Testis (tissue), 2 donors: ENCODE measurements around the gene MICB.

Source experiments
- POLR2A ChIP-seq: fragments of 450-650 bp; IDR thresholded peaks from one replicate; pipeline ENCODE4 v1.6.1; 2017; ENCODE audit warnings: antibody characterized with exemption, mild to moderate bottlenecking, moderate library complexity
- TF ChIP-seq, protein P1 (sequence below), 3 experiments: fragments of 450-650 bp in 2 of 3; fragments of 200-600 bp in 1 of 3; sonication (generic) in 1 of 3; IDR thresholded peaks; one replicate each; pipeline ENCODE4 v1.5.1; 2016 to 2019; ENCODE audit warnings: antibody characterized with exemption in 3 of 3, mild to moderate bottlenecking in 2 of 3, moderate library complexity in 1 of 3

DNA sequence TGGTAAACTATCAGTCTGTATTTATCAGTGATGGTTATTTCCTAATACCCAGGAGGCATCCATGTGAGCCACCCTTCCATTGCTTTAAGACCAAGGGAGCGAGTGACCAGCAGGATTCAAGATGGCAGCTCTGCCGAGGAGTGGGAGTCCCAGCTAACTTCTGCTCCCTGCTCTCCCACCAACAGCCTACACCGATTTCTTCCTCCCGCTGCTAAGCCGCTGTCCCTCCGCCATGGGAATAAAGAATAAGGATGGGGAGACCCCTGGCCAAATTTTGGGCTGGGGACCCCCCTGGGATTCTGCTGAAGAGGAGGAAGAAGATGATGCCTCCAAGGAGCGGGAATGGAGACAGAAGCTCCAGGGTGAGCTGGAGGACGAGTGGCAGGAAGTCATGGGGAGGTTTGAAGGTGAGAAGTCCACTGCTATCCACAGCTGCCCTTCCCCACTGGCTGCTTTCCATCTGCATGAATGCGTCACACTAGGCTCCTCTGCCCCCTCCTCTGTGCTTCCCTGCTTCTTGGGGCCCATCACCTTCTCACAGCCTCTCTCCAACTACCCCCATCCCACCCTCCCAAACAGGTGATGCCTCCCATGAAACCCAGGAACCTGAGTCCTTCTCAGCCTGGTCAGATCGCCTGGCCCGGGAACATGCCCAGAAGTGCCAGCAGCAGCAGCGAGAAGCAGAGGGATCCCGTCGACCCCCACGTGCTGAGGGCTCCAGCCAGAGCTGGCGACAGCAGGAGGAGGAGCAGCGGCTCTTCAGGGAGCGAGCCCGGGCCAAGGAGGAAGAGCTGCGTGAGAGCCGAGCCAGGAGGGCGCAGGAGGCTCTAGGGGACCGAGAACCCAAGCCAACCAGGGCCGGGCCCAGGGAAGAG is 59.7 kb downstream of the MICB start:
- TF ChIP-seq, protein P1, sequence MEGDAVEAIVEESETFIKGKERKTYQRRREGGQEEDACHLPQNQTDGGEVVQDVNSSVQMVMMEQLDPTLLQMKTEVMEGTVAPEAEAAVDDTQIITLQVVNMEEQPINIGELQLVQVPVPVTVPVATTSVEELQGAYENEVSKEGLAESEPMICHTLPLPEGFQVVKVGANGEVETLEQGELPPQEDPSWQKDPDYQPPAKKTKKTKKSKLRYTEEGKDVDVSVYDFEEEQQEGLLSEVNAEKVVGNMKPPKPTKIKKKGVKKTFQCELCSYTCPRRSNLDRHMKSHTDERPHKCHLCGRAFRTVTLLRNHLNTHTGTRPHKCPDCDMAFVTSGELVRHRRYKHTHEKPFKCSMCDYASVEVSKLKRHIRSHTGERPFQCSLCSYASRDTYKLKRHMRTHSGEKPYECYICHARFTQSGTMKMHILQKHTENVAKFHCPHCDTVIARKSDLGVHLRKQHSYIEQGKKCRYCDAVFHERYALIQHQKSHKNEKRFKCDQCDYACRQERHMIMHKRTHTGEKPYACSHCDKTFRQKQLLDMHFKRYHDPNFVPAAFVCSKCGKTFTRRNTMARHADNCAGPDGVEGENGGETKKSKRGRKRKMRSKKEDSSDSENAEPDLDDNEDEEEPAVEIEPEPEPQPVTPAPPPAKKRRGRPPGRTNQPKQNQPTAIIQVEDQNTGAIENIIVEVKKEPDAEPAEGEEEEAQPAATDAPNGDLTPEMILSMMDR (IDR thresholded peaks at IDR 0.05) = no peak
- TF ChIP-seq POLR2A = no peak
